Lung (tissue), 12 donors: ENCODE data around the gene SLC2A6. TPM values are rescaled to one million over a fixed set of nuclear protein-coding genes. Genes with fewer than 3 reads are reported as not detected.

Experiments used
- ATAC-seq: fragments of 200-7000 bp; cut with Tn5 transposase; one replicate; pipeline ENCODE4 v1.9.1; 2020; ENCODE audit warnings: moderate number of reproducible peaks; ENCODE audit not compliant: insufficient read depth, low FRiP score
- DNase-seq, 3 donors: peaks; one replicate each; pipeline ENCODE4 v3.0.0-alpha.2; 2013 to 2017
- H3K27ac ChIP-seq, 2 donors: one replicate each; pipeline ENCODE4 v1.5.1; 2013; ENCODE audit warnings: mild to moderate bottlenecking in 2 of 2, moderate library complexity in 2 of 2, control low read depth in 1 of 2, inconsistent platforms in 1 of 2, low read depth in 1 of 2, low read length in 1 of 2
- H3K27me3 ChIP-seq, 3 donors: one replicate each; pipeline ENCODE4 v1.5.1; 2013; ENCODE audit warnings: low read length in 2 of 3; ENCODE audit not compliant: control insufficient read depth in 3 of 3, insufficient read depth in 3 of 3
- H3K36me3 ChIP-seq, 4 donors: one replicate each; pipeline ENCODE4 v1.5.1; 2013; ENCODE audit warnings: low read length in 4 of 4, mild to moderate bottlenecking in 1 of 4, moderate library complexity in 1 of 4; ENCODE audit not compliant: control insufficient read depth in 4 of 4, insufficient read depth in 4 of 4
- H3K4me1 ChIP-seq, 5 donors: one replicate each; pipeline ENCODE4 v1.5.1; 2013; ENCODE audit warnings: low read length in 5 of 5, mild to moderate bottlenecking in 2 of 5, moderate library complexity in 1 of 5; ENCODE audit not compliant: control insufficient read depth in 5 of 5, insufficient read depth in 5 of 5
- H3K4me3 ChIP-seq: one replicate; pipeline ENCODE4 v1.5.1; 2013; ENCODE audit warnings: mild to moderate bottlenecking, control low read depth, moderate library complexity
- H3K9ac ChIP-seq, 2 donors: one replicate each; pipeline ENCODE4 v1.5.1; 2013; ENCODE audit warnings: low read length in 2 of 2, control low read depth in 1 of 2; ENCODE audit not compliant: insufficient read depth in 1 of 2
- H3K9me3 ChIP-seq, 4 donors: one replicate each; pipeline ENCODE4 v1.5.1; 2013; ENCODE audit warnings: low read length in 3 of 4, mild to moderate bottlenecking in 1 of 4, moderate library complexity in 1 of 4; ENCODE audit not compliant: control insufficient read depth in 4 of 4, insufficient read depth in 3 of 4
- WGBS, 2 donors: extraction: QIAGEN DNeasy Blood & Tissue Kit; methylation state at CpG; one replicate each; pipeline ENCODE4 v1.1.7; 2013; 5-methylcytosine and 5-hydroxymethylcytosine counted together
- polyA plus RNA-seq, 2 donors: library from polyadenylated mRNA; stranded (reverse); fragments of 200-250 nt; gene quantifications; one replicate each; pipeline ENCODE4 v1.2.1, GENCODE V29; 2013
- total RNA-seq, 2 donors: library from RNA; depleted of rRNA in 1 of 2; stranded (reverse); fragments of >200 nt in 1 of 2; gene quantifications; one replicate each; pipeline ENCODE4 v1.2.1, GENCODE V29; 2014 to 2021
- TF ChIP-seq, protein P1 (sequence below): IDR thresholded peaks from 2 replicates; pipeline ENCODE4 v1.5.1; 2012; ENCODE audit warnings: mild to moderate bottlenecking; ENCODE audit errors: control extremely low read depth, extremely low read depth
- donor health status: control.
- donor health status: control.
- donor health status: Bipolar disorder and iron deficiency.
- donor health status: healthy.
- donor health status: DM: yes; HTN: yes; CAD: no.

SLC2A6 gene
- total and polyA plus RNA-seq, 4 donors: 8.4 to 49.6 (median 18.5) TPM

- peaks cover 0 to 26% (median 8%) of the 10 kb centered on the region in 5 donors for H3K4me1 ChIP-seq
- no peak overlapping the region for H3K4me3 ChIP-seq
- no peaks in the 10 kb centered on the region for H3K27me3 ChIP-seq
- TF ChIP-seq, protein P1, sequence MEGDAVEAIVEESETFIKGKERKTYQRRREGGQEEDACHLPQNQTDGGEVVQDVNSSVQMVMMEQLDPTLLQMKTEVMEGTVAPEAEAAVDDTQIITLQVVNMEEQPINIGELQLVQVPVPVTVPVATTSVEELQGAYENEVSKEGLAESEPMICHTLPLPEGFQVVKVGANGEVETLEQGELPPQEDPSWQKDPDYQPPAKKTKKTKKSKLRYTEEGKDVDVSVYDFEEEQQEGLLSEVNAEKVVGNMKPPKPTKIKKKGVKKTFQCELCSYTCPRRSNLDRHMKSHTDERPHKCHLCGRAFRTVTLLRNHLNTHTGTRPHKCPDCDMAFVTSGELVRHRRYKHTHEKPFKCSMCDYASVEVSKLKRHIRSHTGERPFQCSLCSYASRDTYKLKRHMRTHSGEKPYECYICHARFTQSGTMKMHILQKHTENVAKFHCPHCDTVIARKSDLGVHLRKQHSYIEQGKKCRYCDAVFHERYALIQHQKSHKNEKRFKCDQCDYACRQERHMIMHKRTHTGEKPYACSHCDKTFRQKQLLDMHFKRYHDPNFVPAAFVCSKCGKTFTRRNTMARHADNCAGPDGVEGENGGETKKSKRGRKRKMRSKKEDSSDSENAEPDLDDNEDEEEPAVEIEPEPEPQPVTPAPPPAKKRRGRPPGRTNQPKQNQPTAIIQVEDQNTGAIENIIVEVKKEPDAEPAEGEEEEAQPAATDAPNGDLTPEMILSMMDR: no peak
- DNase-seq (no peak), ATAC-seq (no peak)
- WGBS, 2 donors: 92 to 94% methylated on average over 13 of the region's 13 CpGs
- H3K27ac ChIP-seq: no peak overlapping the region
- no peaks in the 10 kb centered on the region for H3K9me3 ChIP-seq
- H3K9ac ChIP-seq: no peak overlapping the region
- no peaks in the 10 kb centered on the region for H3K36me3 ChIP-seq
These were observed 21.7 kb downstream of the SLC2A6 start for GRCh38 chr9:133457233-133457632.

DNA sequence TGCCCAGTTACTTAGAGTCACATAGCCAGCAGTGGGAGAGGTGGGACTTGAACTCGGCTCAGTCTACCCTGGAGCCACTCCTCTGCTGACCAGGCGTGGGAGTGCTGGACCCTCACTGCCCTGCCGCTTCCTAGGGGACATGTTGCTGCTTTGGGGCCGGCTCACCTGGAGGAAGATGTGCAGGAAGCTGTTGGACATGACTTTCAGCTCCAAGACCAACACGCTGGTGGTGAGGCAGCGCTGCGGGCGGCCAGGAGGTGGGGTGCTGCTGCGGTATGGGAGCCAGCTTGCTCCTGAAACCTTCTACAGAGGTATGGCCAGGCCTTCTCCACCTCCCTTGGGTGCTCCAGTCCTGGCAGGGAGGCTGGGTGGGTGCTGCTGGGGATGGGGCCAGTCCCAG, 22.5 kb downstream of the SLC2A6 start:
- ATAC-seq (no peak), DNase-seq (no peak)
- TF ChIP-seq, protein P1: no peak
- 95% methylated on average over 9 of the region's 9 CpGs for whole genome bisulfite sequencing, 2 donors
- H3K4me3 ChIP-seq: no peak overlapping the region
- H3K27me3 ChIP-seq: no peaks in the 10 kb centered on the region
- no peaks in the 10 kb centered on the region for H3K9me3 ChIP-seq
- no peak overlapping the region for H3K9ac ChIP-seq
- no peaks in the 10 kb centered on the region for H3K36me3 ChIP-seq
- H3K27ac ChIP-seq: no peak overlapping the region
- H3K4me1 ChIP-seq: peaks cover 0 to 25% (median 6%) of the 10 kb centered on the region in 5 donors

GRCh38 chr9:133455936-133456335, 23.0 kb downstream of the SLC2A6 start:
- Histone ChIP-seq H3K9me3 (no peaks in the 10 kb centered on the region), H3K4me1 (peaks cover 0 to 20% (median 3%) of the 10 kb centered on the region in 5 donors), H3K27me3 (no peaks in the 10 kb centered on the region), H3K36me3 (no peaks in the 10 kb centered on the region), H3K9ac (no peak overlapping the region), H3K27ac (no peak overlapping the region), H3K4me3 (no peak overlapping the region)
- TF ChIP-seq, protein P1: no peak
- ATAC-seq: no peak
- WGBS, 2 donors: 91 to 96% methylated on average over 11 of the region's 11 CpGs
- DNase-seq: no peak
